ES-I3 (cell line): ENCODE results near the gene ZNF683.
A peak's percentile ranks its signal among the peaks of the same experiment; 100 is the strongest.
"Not testable (repeated sequence)": the region's sequence is repeated elsewhere in the genome, so short reads cannot be mapped to it uniquely, and the experiment has no call there.

Experiments
- H3K36me3 ChIP-seq: 2 replicates; pipeline ENCODE4 v1.6.1; 2013; ENCODE audit warnings: mild to moderate bottlenecking, low read length, control low read depth, moderate library complexity; ENCODE audit not compliant: insufficient read depth
- H3K4me1 ChIP-seq: 2 replicates; pipeline ENCODE4 v1.6.1; 2013; ENCODE audit warnings: mild to moderate bottlenecking, control low read depth, low read length; ENCODE audit not compliant: insufficient read depth
- H3K9ac ChIP-seq: 2 replicates; pipeline ENCODE4 v1.6.1; 2013; ENCODE audit warnings: low read depth, mild to moderate bottlenecking, low read length, moderate library complexity
- H3K9me3 ChIP-seq: 2 replicates; pipeline ENCODE4 v1.6.1; 2013; ENCODE audit warnings: mild to moderate bottlenecking, low read length, moderate library complexity; ENCODE audit not compliant: control insufficient read depth, insufficient read depth

ZNF683 gene

GRCh38 chr1:26346274-26347033, 26.1 kb downstream of the ZNF683 start:
- Histone ChIP-seq H3K9ac (no peak overlapping the region), H3K4me1 (peaks cover 22% of the 10 kb centered on the region), H3K36me3 (no peaks in the 10 kb centered on the region), H3K9me3 (no peaks in the 10 kb centered on the region)

- no peaks in the 10 kb centered on the region for H3K36me3 ChIP-seq
- peaks cover 15% of the 10 kb centered on the region; the same call in 1 of the 2 replicates for H3K4me1 ChIP-seq
- no peaks in the 10 kb centered on the region for H3K9me3 ChIP-seq
- no peak overlapping the region for H3K9ac ChIP-seq
Observed at GRCh38 chr1:26345718-26346117, 26.8 kb downstream of the ZNF683 start.

- no peak overlapping the region for H3K9ac ChIP-seq
- no peaks in the 10 kb centered on the region for H3K36me3 ChIP-seq
- peaks cover 1% of the 10 kb centered on the region; the same call in 1 of the 2 replicates for H3K4me1 ChIP-seq
- H3K9me3 ChIP-seq, result no peaks in the 10 kb centered on the region
Observed at GRCh38 chr1:26344147-26344920, 28.2 kb downstream of the ZNF683 start.

- H3K9ac ChIP-seq, result no peak overlapping the region
- peaks cover 5% of the 10 kb centered on the region; the same call in 1 of the 2 replicates for H3K4me1 ChIP-seq
- no peaks in the 10 kb centered on the region for H3K9me3 ChIP-seq
- H3K36me3 ChIP-seq, result no peaks in the 10 kb centered on the region
Observed at GRCh38 chr1:26340047-26340481, 32.5 kb downstream of the ZNF683 start.

- Histone ChIP-seq H3K36me3 (no peaks in the 10 kb centered on the region), H3K4me1 (peaks cover 5% of the 10 kb centered on the region; the same call in 1 of the 2 replicates), H3K9ac (no peak overlapping the region), H3K9me3 (no peaks in the 10 kb centered on the region)
Observed at GRCh38 chr1:26338670-26339069, 33.9 kb downstream of the ZNF683 start.

GRCh38 chr1:26337625-26338024, 34.9 kb downstream of the ZNF683 start:
- H3K36me3 ChIP-seq, result no peaks in the 10 kb centered on the region
- H3K9ac ChIP-seq, result no peak overlapping the region
- no peaks in the 10 kb centered on the region for H3K9me3 ChIP-seq
- H3K4me1 ChIP-seq, result peaks cover 5% of the 10 kb centered on the region; the same call in 1 of the 2 replicates

- H3K9me3 ChIP-seq, result no peaks in the 10 kb centered on the region
- 0 out of 2 replicates have a peak overlapping the region, but pooled peaks have one; percentile 52 for H3K9ac ChIP-seq
- H3K4me1 ChIP-seq, result peaks cover 5% of the 10 kb centered on the region; the same call in 1 of the 2 replicates
- no peaks in the 10 kb centered on the region for H3K36me3 ChIP-seq
Observed at GRCh38 chr1:26337206-26337535, 35.4 kb downstream of the ZNF683 start.

GRCh38 chr1:26336477-26337205, 35.9 kb downstream of the ZNF683 start:
- H3K36me3 ChIP-seq, result no peaks in the 10 kb centered on the region
- H3K9me3 ChIP-seq, result no peaks in the 10 kb centered on the region
- peaks cover 5% of the 10 kb centered on the region; the same call in 1 of the 2 replicates for H3K4me1 ChIP-seq
- peak overlapping the region; percentile 52 for H3K9ac ChIP-seq

- H3K9me3 ChIP-seq, result no peaks in the 10 kb centered on the region
- peak overlapping the region; percentile 52 for H3K9ac ChIP-seq
- no peaks in the 10 kb centered on the region for H3K36me3 ChIP-seq
- H3K4me1 ChIP-seq, result peaks cover 5% of the 10 kb centered on the region; the same call in 1 of the 2 replicates
Observed at GRCh38 chr1:26335774-26336476, 36.6 kb downstream of the ZNF683 start.

GRCh38 chr1:26333312-26333711, 39.2 kb downstream of the ZNF683 start:
- H3K9me3 ChIP-seq, H3K9ac ChIP-seq, H3K4me1 ChIP-seq, H3K36me3 ChIP-seq: not testable (repeated sequence)

- no peak overlapping the region for H3K9ac ChIP-seq
- H3K9me3 ChIP-seq, result no peaks in the 10 kb centered on the region
- peaks cover 5% of the 10 kb centered on the region; the same call in 1 of the 2 replicates for H3K4me1 ChIP-seq
- H3K36me3 ChIP-seq, result no peaks in the 10 kb centered on the region
Observed at GRCh38 chr1:26330276-26330675, 42.3 kb downstream of the ZNF683 start.

GRCh38 chr1:26329380-26329779, 43.2 kb downstream of the ZNF683 start:
- H3K9ac ChIP-seq, H3K4me1 ChIP-seq, H3K9me3 ChIP-seq, H3K36me3 ChIP-seq: not testable (repeated sequence)

- Histone ChIP-seq H3K9ac (no peak overlapping the region), H3K36me3 (peaks cover 4% of the 10 kb centered on the region; the same call in 1 of the 2 replicates), H3K9me3 (no peaks in the 10 kb centered on the region), H3K4me1 (peaks cover 5% of the 10 kb centered on the region; the same call in 1 of the 2 replicates)
Observed at GRCh38 chr1:26328597-26328996, 44.0 kb downstream of the ZNF683 start.

GRCh38 chr1:26327956-26328362, 44.6 kb downstream of the ZNF683 start:
- Histone ChIP-seq H3K4me1 (peaks cover 5% of the 10 kb centered on the region; the same call in 1 of the 2 replicates), H3K9ac (no peak overlapping the region), H3K36me3 (peaks cover 4% of the 10 kb centered on the region; the same call in 1 of the 2 replicates), H3K9me3 (no peaks in the 10 kb centered on the region)
